ENCODE measurements around the gene PANK4. TPM values are rescaled to one million over a fixed set of nuclear protein-coding genes. Genes with fewer than 3 reads are reported as not detected.

Gene PANK4
- total RNA-seq, 1 donor from 2014 or later: 50.8 TPM

DNA sequence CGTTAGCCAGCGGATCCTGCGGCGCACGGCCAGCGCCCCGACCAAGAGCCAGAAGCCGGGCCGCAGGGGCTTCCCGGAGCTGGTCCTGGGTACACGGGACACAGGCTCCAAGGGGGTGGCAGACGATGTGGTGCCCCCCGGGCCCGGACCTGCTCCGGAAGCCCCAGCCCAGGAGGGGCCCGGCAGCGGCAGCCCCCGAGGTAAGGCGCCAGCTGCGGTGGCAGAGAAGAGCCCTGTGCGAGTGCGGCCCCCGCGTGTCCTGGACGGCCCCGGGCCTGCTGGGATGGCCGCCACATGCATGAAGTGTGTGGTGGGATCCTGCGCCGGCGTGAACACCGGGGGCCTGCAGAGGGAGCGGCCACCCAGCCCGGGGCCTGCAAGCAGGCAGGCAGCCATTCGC, 24.2 kb downstream of the PANK4 start:
- peaks cover 3% of the 10 kb centered on the region for H3K27me3 Mint-ChIP-seq (ENCODE audit: low read depth)
- peaks cover 3% of the 10 kb centered on the region for H3K4me1 Mint-ChIP-seq
- H3K4me3 Mint-ChIP-seq: no peak overlapping the region
- TF ChIP-seq, protein P1, sequence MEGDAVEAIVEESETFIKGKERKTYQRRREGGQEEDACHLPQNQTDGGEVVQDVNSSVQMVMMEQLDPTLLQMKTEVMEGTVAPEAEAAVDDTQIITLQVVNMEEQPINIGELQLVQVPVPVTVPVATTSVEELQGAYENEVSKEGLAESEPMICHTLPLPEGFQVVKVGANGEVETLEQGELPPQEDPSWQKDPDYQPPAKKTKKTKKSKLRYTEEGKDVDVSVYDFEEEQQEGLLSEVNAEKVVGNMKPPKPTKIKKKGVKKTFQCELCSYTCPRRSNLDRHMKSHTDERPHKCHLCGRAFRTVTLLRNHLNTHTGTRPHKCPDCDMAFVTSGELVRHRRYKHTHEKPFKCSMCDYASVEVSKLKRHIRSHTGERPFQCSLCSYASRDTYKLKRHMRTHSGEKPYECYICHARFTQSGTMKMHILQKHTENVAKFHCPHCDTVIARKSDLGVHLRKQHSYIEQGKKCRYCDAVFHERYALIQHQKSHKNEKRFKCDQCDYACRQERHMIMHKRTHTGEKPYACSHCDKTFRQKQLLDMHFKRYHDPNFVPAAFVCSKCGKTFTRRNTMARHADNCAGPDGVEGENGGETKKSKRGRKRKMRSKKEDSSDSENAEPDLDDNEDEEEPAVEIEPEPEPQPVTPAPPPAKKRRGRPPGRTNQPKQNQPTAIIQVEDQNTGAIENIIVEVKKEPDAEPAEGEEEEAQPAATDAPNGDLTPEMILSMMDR (IDR thresholded peaks at IDR 0.05; ENCODE audit: unreplicated experiment): no peak
- H3K9me3 Mint-ChIP-seq: no peaks in the 10 kb centered on the region
- no peak overlapping the region for H3K27ac Mint-ChIP-seq
- no peaks in the 10 kb centered on the region for H3K36me3 Mint-ChIP-seq
- no peak for DNase-seq (ENCODE audit: low spot score in 2 of 2, unreplicated experiment in 2 of 2)

DNA sequence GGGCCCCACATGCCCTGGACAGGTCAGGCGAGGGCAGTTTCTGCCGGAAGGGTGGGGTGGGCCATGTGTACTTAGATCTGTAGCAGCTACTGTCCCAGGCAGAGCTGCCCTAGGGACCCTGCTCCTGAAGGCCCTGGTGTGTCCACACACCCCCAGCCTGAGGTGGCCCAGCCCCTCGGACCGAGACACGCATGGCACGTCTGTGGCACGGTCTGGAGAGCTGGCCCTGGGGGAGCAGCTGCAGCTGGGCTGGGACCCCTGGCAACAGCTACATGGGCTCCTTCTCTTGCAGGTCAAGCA, 24.6 kb downstream of the PANK4 start:
- TF ChIP-seq, protein P1 (IDR thresholded peaks at IDR 0.05; ENCODE audit: unreplicated experiment): no peak
- Mint-ChIP-seq H3K4me3 (no peak overlapping the region), H3K9me3 (no peaks in the 10 kb centered on the region), H3K4me1 (peaks cover 3% of the 10 kb centered on the region), H3K27me3 (ENCODE audit: low read depth) (peaks cover 3% of the 10 kb centered on the region), H3K36me3 (no peaks in the 10 kb centered on the region), H3K27ac (no peak overlapping the region)
- no peak for DNase-seq (ENCODE audit: low spot score in 2 of 2, unreplicated experiment in 2 of 2)

DNA sequence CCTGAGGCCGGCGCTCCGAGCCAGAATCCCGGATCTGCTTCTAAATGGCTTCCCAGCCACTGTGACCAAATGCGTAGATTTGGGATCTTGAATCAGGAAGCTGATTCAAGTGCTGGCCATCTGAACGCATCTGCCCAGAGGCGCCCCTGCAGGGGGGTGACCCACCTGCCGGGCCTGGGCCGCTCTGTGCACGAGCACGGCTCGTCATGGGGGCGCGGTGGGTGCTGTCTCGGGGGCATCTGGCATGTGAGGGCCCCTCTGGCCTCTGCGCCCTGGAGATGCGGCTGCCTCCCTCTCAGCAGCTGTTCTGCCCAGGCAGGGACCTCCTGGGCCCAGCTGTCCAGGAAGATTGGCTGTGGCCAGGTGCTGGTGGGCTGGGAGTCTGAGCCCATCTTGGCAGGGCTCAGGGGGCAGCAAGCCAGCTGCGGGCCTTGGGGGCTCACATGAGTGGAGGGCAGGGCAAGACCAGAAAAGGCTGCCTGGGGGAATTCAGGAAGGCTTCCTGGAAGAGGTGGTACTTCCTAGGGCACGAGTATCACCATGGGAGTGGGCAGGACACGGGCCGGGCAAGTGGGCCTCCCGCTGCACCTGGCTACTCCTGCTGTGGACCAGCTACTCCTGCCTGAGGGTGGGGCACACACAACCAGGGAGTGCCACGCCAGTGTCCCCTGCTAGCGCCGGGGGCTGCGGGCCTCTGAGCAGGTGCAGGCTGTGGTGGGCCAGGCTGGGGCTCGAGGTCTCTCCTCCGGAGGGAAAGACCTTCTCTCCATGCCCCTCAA, 25.2 kb downstream of the PANK4 start:
- no peak for DNase-seq (ENCODE audit: low spot score in 2 of 2, unreplicated experiment in 2 of 2)
- no peak overlapping the region for H3K27ac Mint-ChIP-seq
- H3K4me3 Mint-ChIP-seq: no peak overlapping the region
- H3K27me3 Mint-ChIP-seq (ENCODE audit: low read depth): peaks cover 3% of the 10 kb centered on the region
- no peaks in the 10 kb centered on the region for H3K9me3 Mint-ChIP-seq
- H3K4me1 Mint-ChIP-seq: peaks cover 3% of the 10 kb centered on the region
- H3K36me3 Mint-ChIP-seq: no peaks in the 10 kb centered on the region
- TF ChIP-seq, protein P1 (IDR thresholded peaks at IDR 0.05; ENCODE audit: unreplicated experiment): no peak

DNA sequence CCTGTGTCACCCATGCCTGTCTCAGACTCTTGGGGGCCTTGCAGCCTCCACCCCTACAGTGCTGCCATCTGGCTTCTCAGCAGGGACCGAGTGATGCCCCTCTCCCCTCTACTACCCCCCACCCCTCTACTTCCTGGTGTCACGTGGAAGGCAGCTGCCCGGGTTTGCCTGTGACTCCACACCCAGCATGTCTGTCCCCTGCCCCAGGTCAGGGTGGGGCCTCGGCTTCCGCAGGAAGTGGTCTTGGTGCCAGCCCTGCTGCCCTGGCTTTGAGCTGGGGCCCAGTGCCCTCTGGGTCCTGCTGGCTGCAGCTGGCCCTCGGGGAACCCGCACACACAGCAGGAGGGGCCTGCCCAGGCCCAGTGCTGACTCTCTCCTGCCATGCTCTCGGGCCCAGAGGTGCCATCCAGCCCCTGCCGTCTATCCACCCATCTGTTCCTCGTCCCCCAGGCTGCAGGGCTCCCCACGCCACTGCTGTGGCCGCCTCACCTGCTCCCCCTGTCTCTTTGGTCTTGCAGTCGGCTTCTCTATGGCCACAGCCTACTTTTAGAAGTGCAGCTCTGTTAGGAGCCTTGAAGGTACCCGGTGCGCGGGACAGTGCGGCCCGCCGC, 26.3 kb downstream of the PANK4 start:
- Mint-ChIP-seq H3K36me3 (no peaks in the 10 kb centered on the region), H3K4me1 (no peaks in the 10 kb centered on the region), H3K4me3 (no peak overlapping the region), H3K9me3 (no peaks in the 10 kb centered on the region), H3K27me3 (ENCODE audit: low read depth) (peaks cover 3% of the 10 kb centered on the region), H3K27ac (no peak overlapping the region)
- no peak for DNase-seq (ENCODE audit: low spot score in 2 of 2, unreplicated experiment in 2 of 2)
- TF ChIP-seq, protein P1 (IDR thresholded peaks at IDR 0.05; ENCODE audit: unreplicated experiment): no peak

DNA sequence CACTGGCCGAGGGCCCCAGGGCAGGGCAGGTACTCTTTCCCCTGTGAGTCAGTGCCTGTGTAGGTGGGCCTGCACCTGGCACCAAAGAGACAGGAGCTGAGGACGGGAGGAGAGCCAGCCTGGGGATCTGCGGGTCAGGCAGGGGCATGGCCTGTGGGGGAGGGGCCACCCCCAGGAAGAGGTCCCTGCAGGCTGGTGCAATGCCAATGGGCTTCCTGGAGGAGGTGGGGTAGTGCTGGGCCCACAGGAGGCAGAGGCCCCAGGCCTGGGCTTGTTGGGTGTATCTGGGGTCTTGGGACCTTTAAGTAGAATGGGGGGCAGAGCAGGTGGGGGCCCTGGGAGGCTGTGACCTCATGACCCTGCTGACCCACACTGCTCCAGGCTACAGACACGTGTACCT, 27.1 kb downstream of the PANK4 start:
- peaks cover 1% of the 10 kb centered on the region for H3K4me1 Mint-ChIP-seq
- TF ChIP-seq, protein P1 (IDR thresholded peaks at IDR 0.05; ENCODE audit: unreplicated experiment): no peak
- no peak for DNase-seq (ENCODE audit: low spot score in 2 of 2, unreplicated experiment in 2 of 2)
- no peaks in the 10 kb centered on the region for H3K9me3 Mint-ChIP-seq
- no peak overlapping the region for H3K4me3 Mint-ChIP-seq
- peaks cover 3% of the 10 kb centered on the region for H3K27me3 Mint-ChIP-seq (ENCODE audit: low read depth)
- H3K27ac Mint-ChIP-seq: no peak overlapping the region
- H3K36me3 Mint-ChIP-seq: no peaks in the 10 kb centered on the region

All from mesothelial cell of epicardium (in vitro differentiated cells).